Measurements from ENCODE around the gene ADCY2.
"Not testable (repeated sequence)": the region's sequence is repeated elsewhere in the genome, so short reads cannot be mapped to it uniquely, and the experiment has no call there.

Gene ADCY2

DNA sequence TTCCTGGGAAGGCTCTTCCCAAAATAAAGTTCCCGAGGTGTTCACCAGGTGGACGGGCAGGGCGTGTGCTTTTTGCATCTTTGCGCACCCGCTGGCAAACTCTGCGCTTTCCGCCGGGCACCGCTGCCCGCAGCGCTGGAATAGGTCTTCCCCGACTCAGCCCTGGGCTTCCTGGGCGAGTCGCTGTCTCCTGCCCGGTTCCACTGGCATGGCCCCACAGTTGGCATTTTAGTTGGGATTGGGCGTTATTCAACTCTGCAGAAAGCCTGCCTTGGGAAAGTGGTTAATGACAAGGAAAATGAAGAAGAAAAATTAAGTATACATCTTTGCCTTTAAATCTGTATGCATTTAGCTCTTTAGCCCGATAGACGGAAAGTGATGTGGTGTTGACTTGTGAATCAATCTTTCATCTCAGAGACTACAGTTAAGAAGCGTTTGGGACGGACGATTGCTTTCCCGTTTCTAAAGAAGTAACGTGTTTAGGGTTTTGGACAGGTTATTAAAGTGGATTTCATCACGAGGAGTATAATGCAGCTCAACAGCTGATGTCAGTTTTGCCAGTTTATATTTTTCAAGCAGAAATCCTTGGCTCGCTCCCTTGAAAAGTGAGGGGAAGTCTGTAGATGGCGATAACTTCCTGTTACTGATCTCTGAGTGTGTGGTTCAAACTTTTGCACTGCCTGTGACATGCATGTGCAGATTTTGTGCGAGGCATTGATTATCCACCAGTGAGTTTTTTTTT lies 946 bp downstream of the ADCY2 start:
- no peak for DNase-seq

DNA sequence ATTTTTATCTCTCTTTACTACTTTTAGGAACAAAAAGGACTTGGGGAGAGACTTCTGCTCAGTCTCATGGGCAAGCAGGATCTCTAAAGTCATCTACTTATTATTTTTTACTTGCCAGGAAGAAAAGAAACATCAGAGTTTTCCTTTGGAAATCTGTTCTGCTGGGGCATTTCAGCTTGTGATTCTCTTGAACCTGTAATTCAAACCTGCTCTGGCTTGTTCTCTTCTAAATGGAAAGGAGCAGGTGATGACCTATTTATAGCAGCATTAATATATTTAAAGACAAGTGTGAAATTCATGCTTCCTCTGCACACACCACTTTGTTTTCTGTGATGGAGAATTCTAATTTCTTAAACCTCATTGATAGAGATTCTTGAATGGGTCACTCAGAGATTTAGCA lies 2.0 kb downstream of the ADCY2 start:
- DNase-seq, result no peak

DNA sequence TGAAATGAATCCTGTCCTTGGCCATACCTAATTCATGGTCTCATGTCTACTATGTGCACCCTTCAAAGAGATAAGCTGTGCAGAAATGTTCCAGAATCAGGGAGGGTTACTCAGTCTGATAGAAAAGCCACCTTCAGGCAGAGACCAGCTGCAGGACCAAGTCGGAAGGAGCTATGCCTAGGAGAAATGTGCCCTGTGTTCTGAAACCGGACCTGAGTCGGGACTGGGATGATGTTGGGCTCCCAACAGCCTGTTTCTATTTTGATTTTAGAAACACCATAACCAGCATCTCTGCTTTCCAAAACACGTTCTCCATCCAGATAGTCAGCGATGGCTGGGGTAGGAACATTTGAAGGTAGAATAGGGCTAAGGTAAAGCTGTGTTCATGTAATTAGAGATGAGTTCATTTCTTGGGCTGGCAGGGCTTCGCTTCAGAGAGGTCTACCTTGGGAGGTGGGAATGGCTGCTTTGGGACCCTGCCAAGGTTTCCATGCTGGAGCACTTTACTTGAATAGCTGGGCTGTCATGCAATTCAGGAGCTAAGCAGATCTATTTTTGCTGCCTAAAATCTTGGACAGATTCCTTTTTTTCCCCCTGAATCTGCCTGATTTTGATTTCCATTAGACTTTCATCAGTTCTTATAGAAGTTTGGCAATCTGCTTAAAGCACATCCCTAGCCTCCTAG lies 2.8 kb downstream of the ADCY2 start:
- no peak for DNase-seq

DNA sequence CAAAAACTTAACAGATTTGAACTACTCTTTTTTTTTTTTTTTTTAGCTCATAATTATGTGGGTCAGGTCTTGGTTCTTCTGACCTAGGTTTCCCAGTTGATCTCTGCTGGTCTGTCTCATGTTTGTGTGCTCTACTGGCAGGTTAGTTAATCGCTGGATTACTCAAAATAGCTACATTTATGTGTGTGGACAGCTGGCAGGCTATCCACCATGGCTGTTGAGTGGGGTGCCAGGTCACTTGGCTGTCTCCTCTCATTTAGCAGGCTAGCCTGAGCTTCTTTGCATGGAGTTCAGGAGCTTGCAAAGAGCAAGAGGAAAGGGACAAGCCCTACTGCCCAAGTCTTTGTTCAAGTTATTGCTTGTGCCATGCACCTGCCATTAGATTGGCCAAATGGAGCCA lies 9.3 kb downstream of the ADCY2 start:
- no peak for DNase-seq

DNA sequence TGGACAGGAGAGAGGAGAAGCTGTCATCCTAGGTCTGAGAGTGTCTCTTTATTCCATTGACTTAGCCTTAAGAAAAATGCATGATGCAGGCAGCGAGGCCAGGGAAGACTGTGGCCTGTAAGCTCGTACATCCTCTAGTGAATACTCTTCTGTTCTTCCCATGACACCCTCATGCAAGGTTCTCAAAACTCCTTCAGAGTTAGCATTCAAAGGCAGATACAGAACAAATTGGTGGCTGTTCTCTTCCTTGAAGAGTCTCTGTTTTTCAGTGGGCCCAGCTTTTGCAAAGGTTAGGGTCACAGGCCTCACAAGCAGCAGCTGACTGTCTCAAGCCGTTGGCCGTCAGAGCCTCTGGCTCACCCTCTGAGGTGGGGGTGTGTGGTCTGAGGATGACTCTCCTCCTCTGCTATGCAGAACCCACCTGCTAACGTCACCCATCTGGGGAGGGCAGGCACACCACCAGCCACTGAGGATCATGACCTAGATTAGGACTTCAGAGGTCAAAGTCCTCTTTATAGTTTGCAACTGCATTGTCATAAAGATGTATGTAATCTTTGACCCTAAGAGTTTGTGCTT lies 15.1 kb downstream of the ADCY2 start:
- no peak for DNase-seq

- DNase-seq, result no peak
Measured at GRCh38 chr5:7412409-7412808, 16.5 kb downstream of the ADCY2 start.

GRCh38 chr5:7415123-7415522 lies 19.2 kb downstream of the ADCY2 start:
- no peak for DNase-seq

DNA sequence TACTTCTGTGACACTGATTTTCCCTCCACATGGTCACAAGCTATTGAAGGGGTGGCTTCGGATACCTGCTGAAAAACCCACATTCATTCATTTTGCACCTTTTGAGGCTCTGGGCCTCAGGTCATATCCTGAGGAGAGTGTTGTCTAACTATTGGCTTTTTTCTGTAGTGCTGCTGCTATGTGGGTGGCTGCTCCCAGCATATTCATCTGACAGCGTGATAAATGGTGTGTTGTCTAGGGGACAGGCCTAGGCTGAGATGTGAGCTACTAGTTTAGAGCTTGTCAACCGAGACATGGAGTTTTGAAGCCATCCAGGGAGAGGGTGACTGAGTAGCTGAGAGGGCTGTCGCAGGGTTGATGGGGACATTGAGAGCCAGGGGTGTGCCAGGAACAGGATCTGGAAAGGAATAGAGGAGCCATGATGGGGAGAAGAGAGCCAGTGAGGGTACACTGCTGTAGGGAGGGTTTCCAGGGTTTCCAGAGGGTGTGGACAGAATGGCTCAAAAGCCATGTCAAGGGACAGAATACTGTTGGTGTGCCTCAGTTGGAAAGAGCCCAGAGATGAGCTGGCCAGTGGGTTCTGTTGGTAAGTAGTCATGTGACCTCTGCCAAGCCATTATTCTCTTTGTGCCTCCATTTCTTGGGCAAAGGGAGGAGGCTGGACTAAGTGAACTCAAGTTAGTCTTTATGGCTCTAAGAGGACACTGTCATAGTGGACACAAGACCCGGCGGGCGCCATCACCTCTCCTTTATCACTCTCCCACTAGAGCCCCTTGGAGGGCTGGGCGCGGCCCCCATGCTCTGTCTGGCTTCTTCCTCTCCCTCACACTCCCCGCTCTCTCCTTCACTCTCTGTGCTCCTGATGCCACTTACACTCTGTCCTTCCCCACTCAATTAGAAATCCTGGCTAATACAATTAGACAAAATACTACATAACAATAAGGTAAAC lies 19.9 kb downstream of the ADCY2 start:
- no peak for DNase-seq

DNA sequence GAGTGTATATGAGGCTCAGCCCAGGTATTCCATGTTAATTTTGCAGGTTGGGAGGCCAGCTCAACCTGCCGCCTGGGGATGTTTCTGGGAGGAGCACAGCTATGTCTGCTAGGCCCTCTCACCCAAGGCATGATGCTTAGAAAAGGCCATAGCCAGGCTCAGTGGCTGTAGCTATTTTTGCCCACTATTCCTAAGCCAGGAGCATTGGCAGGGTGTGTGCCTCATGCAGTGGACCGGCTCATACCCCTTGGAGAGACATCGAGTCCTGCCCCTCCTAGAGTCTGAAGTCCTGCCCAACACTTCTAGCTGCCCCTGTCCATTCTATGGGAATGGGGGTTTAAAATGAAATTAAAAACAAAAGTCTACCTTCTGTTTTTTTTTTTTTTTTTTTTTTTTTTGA lies 22.3 kb downstream of the ADCY2 start:
- DNase-seq, result no peak

DNA sequence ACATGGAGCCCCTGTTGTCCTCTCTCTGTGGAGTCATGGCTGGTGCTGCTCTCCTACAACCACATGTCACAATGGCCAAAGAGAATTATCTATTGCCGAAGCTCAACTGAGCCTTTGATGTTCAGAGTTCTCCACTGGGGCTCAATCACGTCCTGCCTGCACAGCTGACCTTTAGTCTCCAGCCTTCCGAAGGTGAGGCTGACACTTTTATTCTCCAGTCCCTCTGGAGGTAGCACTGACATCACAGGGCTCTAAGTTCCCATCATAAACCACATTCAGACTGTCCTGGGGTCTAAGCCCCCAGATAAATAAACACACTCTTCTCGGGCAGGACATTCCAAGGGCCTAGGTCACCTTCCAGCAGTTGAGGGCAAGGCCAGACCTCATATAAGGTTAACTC lies 23.4 kb downstream of the ADCY2 start:
- DNase-seq, result no peak

GRCh38 chr5:7419846-7420245 lies 23.9 kb downstream of the ADCY2 start:
- DNase-seq, result no peak

GRCh38 chr5:7420510-7421280 lies 24.8 kb downstream of the ADCY2 start:
- DNase-seq, result no peak

DNA sequence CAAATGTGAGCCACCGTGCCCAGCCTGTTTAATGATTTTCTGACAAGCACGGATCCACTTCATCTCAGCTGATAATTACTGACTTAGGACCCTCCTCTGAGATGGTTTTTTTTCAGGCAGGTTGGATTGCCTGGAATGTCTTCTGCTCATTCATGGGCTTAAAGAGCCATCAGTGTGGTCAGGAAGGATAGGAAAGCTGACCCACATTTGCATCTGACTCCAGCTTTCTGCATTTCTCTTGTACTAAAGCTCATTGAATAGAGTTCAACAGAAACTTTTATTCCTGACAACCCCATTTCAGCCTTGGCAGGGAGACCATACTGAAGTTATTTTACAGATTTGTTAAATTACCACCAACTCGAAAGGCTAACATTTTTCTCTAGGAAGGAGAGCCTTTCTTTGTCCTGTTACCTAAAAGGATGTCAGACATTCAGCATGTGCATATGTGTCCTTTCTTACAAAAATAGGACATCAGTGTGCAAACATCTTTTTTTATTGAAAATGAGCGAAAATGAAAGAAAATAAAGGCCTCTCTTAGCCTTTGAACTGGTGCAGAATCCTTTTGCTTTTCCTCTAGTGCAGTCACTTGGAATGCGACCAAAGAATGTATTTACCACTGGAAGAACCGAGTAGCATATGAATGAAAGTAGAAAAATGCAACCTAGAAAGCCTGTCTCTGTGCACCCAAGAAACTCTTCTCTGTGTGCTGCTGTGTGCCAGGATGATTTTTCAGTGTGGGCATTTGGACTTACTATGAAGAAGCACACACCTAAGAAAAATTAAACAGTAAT lies 26.6 kb downstream of the ADCY2 start:
- DNase-seq, result no peak

- not testable (repeated sequence) for DNase-seq
Measured at GRCh38 chr5:7423231-7423630, 27.3 kb downstream of the ADCY2 start.

DNA sequence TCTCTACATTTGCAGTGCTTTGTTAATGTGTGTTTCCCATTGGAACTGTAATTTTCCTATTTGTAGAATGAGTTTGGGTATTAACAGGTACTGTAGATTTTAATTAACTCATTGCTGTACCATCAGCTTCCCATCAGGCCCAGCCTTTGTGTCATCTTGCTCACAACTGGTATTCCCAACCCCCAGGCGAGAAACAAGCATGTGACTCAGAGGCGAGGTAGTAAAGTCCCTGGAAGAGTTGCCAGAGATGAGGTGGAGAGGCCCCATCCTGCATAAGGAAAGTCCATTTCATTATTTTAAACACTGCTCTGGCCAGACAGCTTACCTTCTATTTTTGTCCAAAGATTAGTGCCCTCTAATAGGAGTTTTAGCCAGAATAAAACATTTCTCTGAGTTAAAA lies 29.9 kb downstream of the ADCY2 start:
- DNase-seq, result no peak

- no peak for DNase-seq
Measured at GRCh38 chr5:7426284-7426683, 30.3 kb downstream of the ADCY2 start.

GRCh38 chr5:7434914-7435313 lies 39.0 kb downstream of the ADCY2 start:
- no peak for DNase-seq

DNA sequence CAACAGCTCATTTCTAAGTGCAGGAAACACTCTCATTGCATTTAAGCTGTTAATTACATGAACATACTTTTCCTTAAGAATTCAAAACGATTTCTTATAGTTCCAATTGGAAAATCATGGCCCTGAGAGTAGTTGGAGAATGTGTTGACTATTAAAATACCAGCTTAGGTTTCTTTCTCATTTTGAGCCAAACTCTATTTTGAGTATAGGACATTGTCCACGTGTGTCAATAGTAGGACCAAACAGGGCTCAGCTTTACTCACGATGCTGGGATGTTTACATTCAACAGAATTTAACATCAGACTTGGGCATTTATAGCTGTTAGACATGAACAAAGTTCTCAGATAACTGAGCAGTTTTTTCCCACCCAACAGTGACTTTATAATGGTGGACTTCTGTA lies 39.6 kb downstream of the ADCY2 start:
- no peak for DNase-seq

- no peak for DNase-seq
Measured at GRCh38 chr5:7436521-7436920, 40.6 kb downstream of the ADCY2 start.

DNA sequence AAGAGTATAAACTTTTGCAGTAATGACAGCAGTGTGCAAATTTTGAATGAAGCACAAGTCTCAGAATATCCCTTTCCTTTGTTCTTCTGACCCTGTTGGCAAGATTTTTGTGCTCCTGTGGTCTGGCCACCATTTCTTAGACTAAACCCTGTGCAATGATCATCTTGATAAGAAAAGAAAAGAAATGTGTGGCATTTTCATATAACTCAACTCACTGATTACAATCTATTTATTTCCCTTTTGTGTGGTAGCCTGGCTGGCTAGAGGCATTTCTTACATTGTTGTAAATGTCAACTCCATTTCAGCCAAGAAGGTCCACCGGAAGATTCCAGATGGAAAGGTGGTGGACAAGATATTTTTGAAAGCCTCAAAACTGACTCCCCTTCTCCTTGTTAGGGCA lies 41.9 kb downstream of the ADCY2 start:
- DNase-seq, result no peak

- DNase-seq, result no peak
Measured at GRCh38 chr5:7445068-7445467, 49.1 kb downstream of the ADCY2 start.

DNA sequence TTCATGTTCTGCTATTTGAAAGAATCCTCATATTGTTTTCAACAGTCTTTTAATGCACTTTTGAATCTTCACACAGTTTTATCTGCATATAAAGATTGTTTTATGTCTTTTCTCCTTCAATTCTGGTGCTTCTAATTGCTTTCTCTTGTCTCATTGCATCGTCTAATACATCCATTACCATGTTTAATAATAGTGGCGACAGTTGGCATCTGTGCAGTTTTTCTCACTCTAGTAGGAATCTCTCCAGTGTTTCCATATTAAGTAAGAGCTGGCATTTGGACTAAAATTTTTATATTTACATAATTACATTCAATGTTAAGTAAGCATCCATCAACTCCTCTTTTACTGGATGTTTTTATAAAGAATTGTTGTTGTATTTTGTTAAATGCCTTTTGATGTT lies 49.9 kb downstream of the ADCY2 start:
- no peak for DNase-seq
